ENCODE data around the gene IGSF11. TPM values are rescaled to one million over a fixed set of nuclear protein-coding genes. Genes with fewer than 3 reads are reported as not detected.

The IGSF11 gene
- total RNA-seq, 2 experiments from 2014 or later: 0.10 TPM; not detected in 1

- H3K36me3 Mint-ChIP-seq: no peaks in the 10 kb centered on the region
- no peaks in the 10 kb centered on the region for H3K9me3 Mint-ChIP-seq
- no peak overlapping the region for H3K4me3 Mint-ChIP-seq
- H3K4me1 Mint-ChIP-seq: peaks cover 44% of the 10 kb centered on the region
- no peak for DNase-seq
- H3K27me3 Mint-ChIP-seq: no peaks in the 10 kb centered on the region
- H3K27ac Mint-ChIP-seq: no peak overlapping the region
Observed at GRCh38 chr3:118946449-118946848, 88.2 kb downstream of the IGSF11 start.

- DNase-seq: no peak
- Mint-ChIP-seq H3K27me3 (no peaks in the 10 kb centered on the region), H3K9me3 (no peaks in the 10 kb centered on the region), H3K4me1 (peaks cover 41% of the 10 kb centered on the region), H3K4me3 (no peak overlapping the region), H3K36me3 (no peaks in the 10 kb centered on the region), H3K27ac (no peak overlapping the region)
Observed at GRCh38 chr3:118945834-118946233, 88.8 kb downstream of the IGSF11 start.

GRCh38 chr3:118943597-118943996, 91.0 kb downstream of the IGSF11 start:
- no peaks in the 10 kb centered on the region for H3K9me3 Mint-ChIP-seq
- no peak overlapping the region for H3K4me3 Mint-ChIP-seq
- no peak for DNase-seq
- peaks cover 34% of the 10 kb centered on the region for H3K4me1 Mint-ChIP-seq
- H3K36me3 Mint-ChIP-seq: no peaks in the 10 kb centered on the region
- no peak overlapping the region for H3K27ac Mint-ChIP-seq
- H3K27me3 Mint-ChIP-seq: no peaks in the 10 kb centered on the region

GRCh38 chr3:118942671-118943070, 92.0 kb downstream of the IGSF11 start:
- Mint-ChIP-seq H3K4me1 (peaks cover 34% of the 10 kb centered on the region), H3K27ac (peak overlapping the region; percentile 22), H3K36me3 (no peaks in the 10 kb centered on the region), H3K27me3 (no peaks in the 10 kb centered on the region), H3K4me3 (peak overlapping the region; percentile 7), H3K9me3 (no peaks in the 10 kb centered on the region)
- no peak for DNase-seq

GRCh38 chr3:118942195-118942594, 92.5 kb downstream of the IGSF11 start:
- peak overlapping the region; percentile 2 for H3K27ac Mint-ChIP-seq
- H3K27me3 Mint-ChIP-seq: no peaks in the 10 kb centered on the region
- peaks cover 34% of the 10 kb centered on the region for H3K4me1 Mint-ChIP-seq
- H3K36me3 Mint-ChIP-seq: no peaks in the 10 kb centered on the region
- no peaks in the 10 kb centered on the region for H3K9me3 Mint-ChIP-seq
- H3K4me3 Mint-ChIP-seq: no peak overlapping the region
- no peak for DNase-seq

GRCh38 chr3:118941236-118941635, 93.4 kb downstream of the IGSF11 start:
- H3K36me3 Mint-ChIP-seq: no peaks in the 10 kb centered on the region
- no peaks in the 10 kb centered on the region for H3K9me3 Mint-ChIP-seq
- H3K27ac Mint-ChIP-seq: no peak overlapping the region
- no peaks in the 10 kb centered on the region for H3K27me3 Mint-ChIP-seq
- no peak overlapping the region for H3K4me3 Mint-ChIP-seq
- peaks cover 30% of the 10 kb centered on the region for H3K4me1 Mint-ChIP-seq
- DNase-seq: no peak

GRCh38 chr3:118938183-118938961, 96.3 kb downstream of the IGSF11 start:
- H3K9me3 Mint-ChIP-seq: no peaks in the 10 kb centered on the region
- no peaks in the 10 kb centered on the region for H3K36me3 Mint-ChIP-seq
- no peaks in the 10 kb centered on the region for H3K27me3 Mint-ChIP-seq
- H3K4me3 Mint-ChIP-seq: peak overlapping the region; percentile 16
- H3K4me1 Mint-ChIP-seq: peaks cover 27% of the 10 kb centered on the region
- H3K27ac Mint-ChIP-seq: peak overlapping the region; percentile 72
- no peak for DNase-seq

GRCh38 chr3:118936811-118937210, 97.8 kb downstream of the IGSF11 start:
- H3K9me3 Mint-ChIP-seq: no peaks in the 10 kb centered on the region
- H3K27me3 Mint-ChIP-seq: no peaks in the 10 kb centered on the region

GRCh38 chr3:118932822-118933558, 101.7 kb downstream of the IGSF11 start:
- Mint-ChIP-seq H3K27ac (no peak overlapping the region), H3K36me3 (no peaks in the 10 kb centered on the region), H3K9me3 (no peaks in the 10 kb centered on the region), H3K4me3 (no peak overlapping the region), H3K4me1 (peaks cover 11% of the 10 kb centered on the region), H3K27me3 (no peaks in the 10 kb centered on the region)
- DNase-seq: no peak

More at GRCh38 chr3:118936811-118937210, 97.8 kb downstream of the IGSF11 start:
- Mint-ChIP-seq H3K36me3 (no peaks in the 10 kb centered on the region), H3K4me1 (peaks cover 24% of the 10 kb centered on the region), H3K27ac (no peak overlapping the region), H3K4me3 (no peak overlapping the region)
- DNase-seq: no peak

- H3K4me1 Mint-ChIP-seq: peaks cover 10% of the 10 kb centered on the region
- H3K36me3 Mint-ChIP-seq: no peaks in the 10 kb centered on the region
- H3K4me3 Mint-ChIP-seq: no peak overlapping the region
- DNase-seq: no peak
- H3K27ac Mint-ChIP-seq: no peak overlapping the region
- no peaks in the 10 kb centered on the region for H3K9me3 Mint-ChIP-seq
- H3K27me3 Mint-ChIP-seq: no peaks in the 10 kb centered on the region
Observed at GRCh38 chr3:118931996-118932395, 102.7 kb downstream of the IGSF11 start.

GRCh38 chr3:118927449-118927848, 107.2 kb downstream of the IGSF11 start:
- H3K4me1 Mint-ChIP-seq: peaks cover 2% of the 10 kb centered on the region
- no peaks in the 10 kb centered on the region for H3K27me3 Mint-ChIP-seq
- no peak overlapping the region for H3K4me3 Mint-ChIP-seq
- DNase-seq: no peak
- no peaks in the 10 kb centered on the region for H3K9me3 Mint-ChIP-seq
- H3K27ac Mint-ChIP-seq: no peak overlapping the region
- H3K36me3 Mint-ChIP-seq: peaks cover 2% of the 10 kb centered on the region

- Mint-ChIP-seq H3K27ac (no peak overlapping the region), H3K4me1 (no peaks in the 10 kb centered on the region), H3K9me3 (no peaks in the 10 kb centered on the region), H3K36me3 (no peaks in the 10 kb centered on the region), H3K4me3 (no peak overlapping the region), H3K27me3 (no peaks in the 10 kb centered on the region)
- DNase-seq: no peak
Observed at GRCh38 chr3:118912188-118912587, 122.5 kb downstream of the IGSF11 start.

GRCh38 chr3:118910332-118910731, 124.3 kb downstream of the IGSF11 start:
- H3K4me3 Mint-ChIP-seq: no peak overlapping the region
- H3K27ac Mint-ChIP-seq: no peak overlapping the region
- no peak for DNase-seq
- no peaks in the 10 kb centered on the region for H3K27me3 Mint-ChIP-seq
- H3K36me3 Mint-ChIP-seq: no peaks in the 10 kb centered on the region
- H3K4me1 Mint-ChIP-seq: no peaks in the 10 kb centered on the region
- H3K9me3 Mint-ChIP-seq: no peaks in the 10 kb centered on the region

- no peak overlapping the region for H3K27ac Mint-ChIP-seq
- no peaks in the 10 kb centered on the region for H3K36me3 Mint-ChIP-seq
- H3K27me3 Mint-ChIP-seq: no peaks in the 10 kb centered on the region
- H3K4me3 Mint-ChIP-seq: no peak overlapping the region
- H3K9me3 Mint-ChIP-seq: no peaks in the 10 kb centered on the region
- DNase-seq: no peak
- no peaks in the 10 kb centered on the region for H3K4me1 Mint-ChIP-seq
Observed at GRCh38 chr3:118909763-118910162, 124.9 kb downstream of the IGSF11 start.

- Mint-ChIP-seq H3K4me3 (no peak overlapping the region), H3K9me3 (no peaks in the 10 kb centered on the region), H3K4me1 (no peaks in the 10 kb centered on the region), H3K27me3 (no peaks in the 10 kb centered on the region), H3K27ac (no peak overlapping the region), H3K36me3 (no peaks in the 10 kb centered on the region)
- no peak for DNase-seq
Observed at GRCh38 chr3:118907909-118908308, 126.7 kb downstream of the IGSF11 start.

Measured in activated naive CD8-positive, alpha-beta T cell treated with anti-CD3 and anti-CD28 coated beads for 36 hours (primary cell).